ENCODE results near the gene PTGFRN.

DNA sequence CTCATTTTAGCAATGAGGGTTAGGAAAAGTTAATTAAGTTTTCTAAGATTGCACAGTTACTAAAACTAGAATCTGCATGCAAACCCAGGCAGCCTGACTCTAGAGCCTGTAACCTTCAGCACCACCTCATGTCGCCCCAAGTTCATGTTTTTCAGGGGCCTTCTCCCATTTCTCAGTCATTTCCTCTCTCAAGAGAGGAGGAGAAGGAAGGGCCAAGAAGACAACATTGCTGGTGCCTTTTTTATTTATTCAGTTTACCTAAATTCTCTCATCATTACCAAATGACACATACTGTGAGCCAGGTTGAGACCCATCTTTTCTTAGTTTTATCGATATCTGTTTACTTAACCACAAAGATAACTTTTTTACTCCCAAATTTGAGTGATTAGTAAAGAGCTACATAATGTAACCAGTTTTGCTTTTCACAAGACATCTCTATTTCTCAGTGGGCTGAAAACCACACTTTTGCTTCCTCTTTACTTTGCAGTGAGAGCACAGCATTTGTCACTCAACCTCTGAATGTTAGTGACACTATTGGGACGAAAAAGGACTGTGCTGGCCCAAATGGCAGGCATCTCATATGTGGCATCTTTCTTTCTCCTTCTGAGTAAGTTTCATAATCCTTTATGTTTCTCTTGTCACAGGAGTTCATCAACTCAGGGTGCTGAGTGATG lies 91.7 kb downstream of the PTGFRN start, which contains the start of gene CD101:
- TF ChIP-seq POLR2A (IDR thresholded peaks at IDR 0.05) = no peak
- TF ChIP-seq, protein P1, sequence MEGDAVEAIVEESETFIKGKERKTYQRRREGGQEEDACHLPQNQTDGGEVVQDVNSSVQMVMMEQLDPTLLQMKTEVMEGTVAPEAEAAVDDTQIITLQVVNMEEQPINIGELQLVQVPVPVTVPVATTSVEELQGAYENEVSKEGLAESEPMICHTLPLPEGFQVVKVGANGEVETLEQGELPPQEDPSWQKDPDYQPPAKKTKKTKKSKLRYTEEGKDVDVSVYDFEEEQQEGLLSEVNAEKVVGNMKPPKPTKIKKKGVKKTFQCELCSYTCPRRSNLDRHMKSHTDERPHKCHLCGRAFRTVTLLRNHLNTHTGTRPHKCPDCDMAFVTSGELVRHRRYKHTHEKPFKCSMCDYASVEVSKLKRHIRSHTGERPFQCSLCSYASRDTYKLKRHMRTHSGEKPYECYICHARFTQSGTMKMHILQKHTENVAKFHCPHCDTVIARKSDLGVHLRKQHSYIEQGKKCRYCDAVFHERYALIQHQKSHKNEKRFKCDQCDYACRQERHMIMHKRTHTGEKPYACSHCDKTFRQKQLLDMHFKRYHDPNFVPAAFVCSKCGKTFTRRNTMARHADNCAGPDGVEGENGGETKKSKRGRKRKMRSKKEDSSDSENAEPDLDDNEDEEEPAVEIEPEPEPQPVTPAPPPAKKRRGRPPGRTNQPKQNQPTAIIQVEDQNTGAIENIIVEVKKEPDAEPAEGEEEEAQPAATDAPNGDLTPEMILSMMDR (IDR thresholded peaks at IDR 0.05) = no peak
